Panc1 (cell line): ENCODE data around the gene MST1R. TPM values are rescaled to one million over a fixed set of nuclear protein-coding genes. Genes with fewer than 3 reads are reported as not detected.

Source experiments
- ATAC-seq: fragments of 200-7000 bp; cut with Tn5 transposase; 2 replicates; pipeline ENCODE4 v1.9.1; 2020; ENCODE audit warnings: mild to moderate bottlenecking, moderate library complexity
- BruUV-seq: library from RNA; stranded (reverse); fragments of 400-500 nt; replicated peaks from 2 replicates; lab custom pipeline; 2021; lab: Mats Ljungman, UMichigan
- CTCF ChIA-PET: fragments of 300-600 bp; sonication (Branson Sonifier 250); formaldehyde crosslinking; loops from one replicate; lab custom pipeline; 2022; ENCODE audit warnings: antibody characterized with exemption; lab: Charles Lee
- POLR2A ChIA-PET: fragments of 300-600 bp; sonication (Branson Sonifier 250); formaldehyde crosslinking; loops from one replicate; lab custom pipeline; 2022; ENCODE audit warnings: antibody characterized with exemption; lab: Charles Lee
- DNase-seq: peaks from one replicate; pipeline ENCODE4 v3.0.0-alpha.2; 2010; ENCODE audit warnings: low read depth, low spot score
- H3K27ac ChIP-seq: 2 replicates; pipeline ENCODE4 v1.5.1; 2011; ENCODE audit warnings: mild to moderate bottlenecking, low read length, inconsistent platforms
- H3K27me3 ChIP-seq: fragments of 200-500 bp; sonication (Bioruptor generic); 2 replicates; pipeline ENCODE4 v1.6.0; 2014; ENCODE audit warnings: low read length, inconsistent platforms; ENCODE audit not compliant: control insufficient read depth, insufficient read depth
- H3K36me3 ChIP-seq: fragments of 200-500 bp; sonication (Bioruptor generic); 2 replicates; pipeline ENCODE4 v1.5.1; 2014; ENCODE audit warnings: inconsistent platforms, mild to moderate bottlenecking, low read length, moderate library complexity; ENCODE audit not compliant: control insufficient read depth, insufficient read depth
- H3K4me1 ChIP-seq: 2 replicates; pipeline ENCODE4 v1.5.1; 2011; ENCODE audit warnings: inconsistent platforms, mild to moderate bottlenecking, low read length, moderate library complexity; ENCODE audit not compliant: control insufficient read depth, insufficient read depth
- H3K4me3 ChIP-seq, 2 experiments: 2 replicates each; pipeline ENCODE4 v1.5.1; 2011 to 2012; ENCODE audit warnings: low read depth in 2 of 2, low read length in 2 of 2, mild to moderate bottlenecking in 2 of 2, inconsistent platforms in 1 of 2, moderate library complexity in 1 of 2
- H3K9me3 ChIP-seq: fragments of 200-500 bp; sonication (Bioruptor generic); 2 replicates; pipeline ENCODE4 v1.5.1; 2014; ENCODE audit warnings: low read depth, mild to moderate bottlenecking, inconsistent platforms, low read length, moderate library complexity; ENCODE audit not compliant: control insufficient read depth, insufficient read depth
- POLR2AphosphoS5 ChIP-seq: IDR thresholded peaks from 2 replicates; pipeline ENCODE4 v1.6.1; 2012; ENCODE audit warnings: mild to moderate bottlenecking, low read depth, low read length, moderate library complexity
- SIN3A ChIP-seq: IDR thresholded peaks from 2 replicates; pipeline ENCODE4 v1.6.1; 2012; ENCODE audit warnings: low read depth, mild to moderate bottlenecking, low read length, moderate library complexity, borderline replicate concordance; ENCODE audit not compliant: insufficient read depth
- TCF7L2 ChIP-seq: IDR thresholded peaks from 2 replicates; pipeline ENCODE4 v1.6.1; 2011; ENCODE audit warnings: mild to moderate bottlenecking, low read depth, low read length, inconsistent platforms
- in situ Hi-C: cut with HindIII; loops from 2 replicates; pipeline ENCODE4 v1.10.0; 2016; ENCODE audit warnings: low sequenced_read_pairs, low pct_unique_long_range_greater_than_20kb
- intact Hi-C: fragments of 100-400 bp; cut with micrococcal nuclease; formaldehyde crosslinking; loops from one replicate; pipeline ENCODE4 v1.10.0; 2022; ENCODE audit not compliant: unreplicated experiment
- total RNA-seq: library from RNA; stranded (reverse); gene quantifications from one replicate; pipeline ENCODE4 v1.2.1, GENCODE V29; 2021; ENCODE audit not compliant: unreplicated experiment
- TF ChIP-seq, protein P1 (sequence below): fragments of 450-650 bp; IDR thresholded peaks from 2 replicates; pipeline ENCODE4 v1.5.1; 2017; ENCODE audit warnings: mild to moderate bottlenecking
- TF ChIP-seq, protein P2 (sequence below), 2 experiments: IDR thresholded peaks; 2 replicates each; pipeline ENCODE4 v1.6.1; 2011 to 2012; ENCODE audit warnings: low read depth in 2 of 2, control low read depth in 1 of 2, low read length in 1 of 2, mild to moderate bottlenecking in 1 of 2, moderate library complexity in 1 of 2; ENCODE audit not compliant: insufficient read depth in 1 of 2

MST1R gene
- total RNA-seq, 1 experiment from 2014 or later = 27.5 TPM

DNA sequence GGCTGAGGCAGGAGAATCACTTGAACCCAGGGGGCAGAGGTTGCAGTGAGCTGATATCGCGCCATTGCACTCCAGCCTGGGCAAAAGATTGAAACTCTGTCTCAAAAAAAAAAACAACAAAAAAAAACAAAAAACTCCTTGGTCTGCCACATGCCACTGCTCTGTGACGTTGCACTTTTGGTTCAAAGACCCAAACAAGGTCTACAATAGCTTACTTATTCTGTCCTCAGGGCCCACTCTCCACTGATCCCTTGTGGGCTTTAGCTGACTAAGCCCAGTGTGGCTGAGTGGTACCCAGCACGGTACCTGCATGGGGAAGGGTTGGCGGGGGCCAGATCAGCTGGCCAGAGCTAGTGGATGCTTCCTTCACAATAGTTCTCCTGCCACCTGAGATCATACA lies 24.1 kb upstream of the MST1R start:
- no TSS peak for BruUV-seq
- H3K36me3 ChIP-seq = no peaks in the 10 kb centered on the region
- ChIA-PET POLR2A (interaction anchor here (0.6 kb wide), 1 partner anchor 514 kb away, joined by 4 read pairs; no protein-coding TSS in a partner anchor), CTCF (no interaction called here)
- intact Hi-C loops = no loop called here
- no peak overlapping the region for H3K4me3 ChIP-seq
- in situ Hi-C loops = no loop called here
- TF ChIP-seq SIN3A (no peak), TCF7L2 (no peak), POLR2AphosphoS5 (no peak)
- TF ChIP-seq, protein P1, sequence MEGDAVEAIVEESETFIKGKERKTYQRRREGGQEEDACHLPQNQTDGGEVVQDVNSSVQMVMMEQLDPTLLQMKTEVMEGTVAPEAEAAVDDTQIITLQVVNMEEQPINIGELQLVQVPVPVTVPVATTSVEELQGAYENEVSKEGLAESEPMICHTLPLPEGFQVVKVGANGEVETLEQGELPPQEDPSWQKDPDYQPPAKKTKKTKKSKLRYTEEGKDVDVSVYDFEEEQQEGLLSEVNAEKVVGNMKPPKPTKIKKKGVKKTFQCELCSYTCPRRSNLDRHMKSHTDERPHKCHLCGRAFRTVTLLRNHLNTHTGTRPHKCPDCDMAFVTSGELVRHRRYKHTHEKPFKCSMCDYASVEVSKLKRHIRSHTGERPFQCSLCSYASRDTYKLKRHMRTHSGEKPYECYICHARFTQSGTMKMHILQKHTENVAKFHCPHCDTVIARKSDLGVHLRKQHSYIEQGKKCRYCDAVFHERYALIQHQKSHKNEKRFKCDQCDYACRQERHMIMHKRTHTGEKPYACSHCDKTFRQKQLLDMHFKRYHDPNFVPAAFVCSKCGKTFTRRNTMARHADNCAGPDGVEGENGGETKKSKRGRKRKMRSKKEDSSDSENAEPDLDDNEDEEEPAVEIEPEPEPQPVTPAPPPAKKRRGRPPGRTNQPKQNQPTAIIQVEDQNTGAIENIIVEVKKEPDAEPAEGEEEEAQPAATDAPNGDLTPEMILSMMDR = no peak
- TF ChIP-seq, protein P2, sequence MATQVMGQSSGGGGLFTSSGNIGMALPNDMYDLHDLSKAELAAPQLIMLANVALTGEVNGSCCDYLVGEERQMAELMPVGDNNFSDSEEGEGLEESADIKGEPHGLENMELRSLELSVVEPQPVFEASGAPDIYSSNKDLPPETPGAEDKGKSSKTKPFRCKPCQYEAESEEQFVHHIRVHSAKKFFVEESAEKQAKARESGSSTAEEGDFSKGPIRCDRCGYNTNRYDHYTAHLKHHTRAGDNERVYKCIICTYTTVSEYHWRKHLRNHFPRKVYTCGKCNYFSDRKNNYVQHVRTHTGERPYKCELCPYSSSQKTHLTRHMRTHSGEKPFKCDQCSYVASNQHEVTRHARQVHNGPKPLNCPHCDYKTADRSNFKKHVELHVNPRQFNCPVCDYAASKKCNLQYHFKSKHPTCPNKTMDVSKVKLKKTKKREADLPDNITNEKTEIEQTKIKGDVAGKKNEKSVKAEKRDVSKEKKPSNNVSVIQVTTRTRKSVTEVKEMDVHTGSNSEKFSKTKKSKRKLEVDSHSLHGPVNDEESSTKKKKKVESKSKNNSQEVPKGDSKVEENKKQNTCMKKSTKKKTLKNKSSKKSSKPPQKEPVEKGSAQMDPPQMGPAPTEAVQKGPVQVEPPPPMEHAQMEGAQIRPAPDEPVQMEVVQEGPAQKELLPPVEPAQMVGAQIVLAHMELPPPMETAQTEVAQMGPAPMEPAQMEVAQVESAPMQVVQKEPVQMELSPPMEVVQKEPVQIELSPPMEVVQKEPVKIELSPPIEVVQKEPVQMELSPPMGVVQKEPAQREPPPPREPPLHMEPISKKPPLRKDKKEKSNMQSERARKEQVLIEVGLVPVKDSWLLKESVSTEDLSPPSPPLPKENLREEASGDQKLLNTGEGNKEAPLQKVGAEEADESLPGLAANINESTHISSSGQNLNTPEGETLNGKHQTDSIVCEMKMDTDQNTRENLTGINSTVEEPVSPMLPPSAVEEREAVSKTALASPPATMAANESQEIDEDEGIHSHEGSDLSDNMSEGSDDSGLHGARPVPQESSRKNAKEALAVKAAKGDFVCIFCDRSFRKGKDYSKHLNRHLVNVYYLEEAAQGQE (IDR thresholded peaks at IDR 0.05; ENCODE audit: insufficient read depth in 1 of 2, low read depth in 2 of 2, low read length in 1 of 2) = no peak
- no peaks in the 10 kb centered on the region for H3K27me3 ChIP-seq
- DNase-seq (no peak), ATAC-seq (no peak)
- no peak overlapping the region for H3K27ac ChIP-seq
- 0 out of 2 replicates have a peak, but pooled peaks cover 11% of the 10 kb centered on the region for H3K4me1 ChIP-seq
- H3K9me3 ChIP-seq = no peaks in the 10 kb centered on the region

DNA sequence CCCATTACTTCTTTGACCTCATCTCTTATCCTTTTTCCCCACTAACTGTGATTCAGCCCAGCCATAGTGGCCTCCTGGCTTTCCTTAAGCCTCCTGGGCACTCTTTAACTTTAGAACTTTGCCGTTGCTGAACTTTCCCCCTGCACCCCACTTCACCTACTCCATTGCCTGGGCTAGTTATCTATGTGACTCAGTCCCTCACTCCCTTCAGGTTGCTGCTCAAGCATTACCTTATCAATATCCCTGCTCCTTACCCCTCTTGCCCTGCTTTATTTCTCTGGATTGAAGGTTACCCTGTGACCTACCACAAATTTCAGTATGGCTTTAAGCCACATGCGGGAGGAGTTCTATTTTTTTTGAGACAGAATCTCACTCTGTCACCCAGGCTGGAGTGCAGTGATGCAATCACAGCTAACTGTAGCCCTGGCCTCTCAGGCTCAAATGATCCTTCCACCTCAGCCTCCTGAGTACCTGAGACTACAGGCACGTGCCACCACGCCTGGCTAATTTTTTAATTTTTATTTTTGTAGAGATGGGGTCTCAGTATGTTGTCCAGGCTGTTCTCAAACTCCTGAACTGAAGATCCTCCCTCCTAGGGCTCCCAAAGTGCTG lies 22.6 kb upstream of the MST1R start:
- in situ Hi-C loops = no loop called here

More for the DNA sequence above, 22.6 kb upstream of the MST1R start:
- no TSS peak for BruUV-seq
- CTCF ChIA-PET = no interaction called here
- DNase-seq = no peak
- TF ChIP-seq, protein P2 (IDR thresholded peaks at IDR 0.05; ENCODE audit: insufficient read depth in 1 of 2, low read depth in 2 of 2, low read length in 1 of 2) = no peak
- TF ChIP-seq, protein P1 = no peak
- TF ChIP-seq SIN3A (no peak), TCF7L2 (no peak), POLR2AphosphoS5 (no peak)
- Histone ChIP-seq H3K36me3 (no peaks in the 10 kb centered on the region), H3K4me1 (0 out of 2 replicates have a peak, but pooled peaks cover 11% of the 10 kb centered on the region), H3K27ac (no peak overlapping the region), H3K27me3 (no peaks in the 10 kb centered on the region), H3K4me3 (no peak overlapping the region), H3K9me3 (no peaks in the 10 kb centered on the region)
- intact Hi-C loops = no loop called here
- no peak for ATAC-seq
- POLR2A ChIA-PET = no interaction called here
